Activated CD4-positive, alpha-beta T cell treated with anti-CD3 and anti-CD28 coated beads for 24 hours (primary cell): ENCODE data around the gene CNPY1.

Experiments
- DNase-seq, 2 donors: peaks; one replicate each; pipeline ENCODE4 v3.0.0-alpha.2; 2020; ENCODE audit warnings: low read depth in 2 of 2

Gene CNPY1

DNA sequence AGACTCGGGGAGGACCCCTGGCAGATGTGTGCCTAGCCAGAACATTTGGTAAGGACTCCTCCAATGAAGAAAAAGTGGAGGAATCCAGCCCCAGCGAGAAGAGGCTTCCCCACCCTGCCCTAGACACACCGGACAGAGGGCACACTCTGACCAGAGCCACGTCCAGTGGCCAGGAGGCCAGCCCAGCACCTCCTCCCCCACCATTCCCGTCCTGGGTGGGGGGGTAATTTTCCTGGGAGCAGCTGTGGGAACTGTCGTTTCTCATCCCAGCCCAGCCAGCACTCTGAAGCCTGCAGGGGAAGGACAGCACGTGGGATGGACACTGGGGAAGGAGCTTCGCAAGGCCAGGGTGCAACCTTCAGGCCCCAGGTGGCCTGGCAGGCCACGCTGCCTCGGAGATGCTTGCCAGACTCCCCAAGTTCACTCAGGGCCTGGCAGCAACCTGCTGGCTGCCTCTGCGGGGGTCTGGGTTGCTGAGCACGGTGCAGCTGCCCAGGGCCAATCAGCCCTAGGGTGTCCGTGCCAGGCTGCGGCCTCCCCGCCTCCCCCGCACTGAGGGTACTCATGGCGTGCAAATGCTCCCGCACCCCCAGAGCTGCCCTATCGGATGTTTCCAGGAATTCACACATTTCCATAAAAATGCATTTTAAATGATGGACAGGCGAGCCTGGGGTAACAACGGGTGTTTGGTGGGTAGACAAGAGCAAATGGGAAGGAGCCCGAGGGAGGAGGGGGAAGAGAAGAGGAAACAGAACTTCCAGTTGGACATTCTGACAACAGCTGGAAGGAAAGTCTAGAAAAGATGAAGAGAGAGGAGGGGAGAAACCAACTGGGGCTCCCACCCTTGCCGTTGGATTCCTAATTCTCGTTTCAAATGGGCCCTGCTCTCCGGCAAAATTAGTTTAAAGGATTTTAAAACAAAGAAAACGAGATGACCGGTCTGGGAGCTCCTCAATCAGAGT is 90.3 kb downstream of the CNPY1 start:
- DNase-seq = no peak

DNA sequence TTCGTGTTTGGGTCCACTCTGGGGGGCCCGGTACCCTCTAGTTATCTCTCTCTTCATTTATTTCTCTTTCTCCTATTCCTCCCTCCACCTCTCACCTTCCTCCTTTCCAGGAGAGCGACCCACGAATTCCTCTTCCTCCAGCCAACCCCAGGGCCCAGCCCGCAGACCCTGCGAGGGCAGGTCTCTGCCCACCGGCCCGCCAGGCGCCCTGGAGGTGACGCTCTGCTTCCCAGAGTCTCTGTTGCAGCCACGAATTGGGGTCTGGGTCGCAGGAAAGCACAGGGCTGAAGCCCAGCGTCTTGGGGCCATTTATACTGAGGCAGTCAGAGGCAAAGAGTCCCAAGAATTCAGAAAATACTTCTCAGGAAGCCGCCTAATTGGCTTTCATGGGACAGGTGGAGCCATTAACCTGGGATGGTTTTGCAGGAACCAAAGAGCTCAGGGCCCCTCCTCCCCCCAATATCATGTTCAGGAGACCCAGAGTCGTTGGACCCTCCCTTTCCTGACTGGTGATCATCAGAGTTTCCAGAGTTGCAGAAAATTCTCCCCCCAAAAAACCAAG is 91.1 kb downstream of the CNPY1 start:
- DNase-seq = no peak

DNA sequence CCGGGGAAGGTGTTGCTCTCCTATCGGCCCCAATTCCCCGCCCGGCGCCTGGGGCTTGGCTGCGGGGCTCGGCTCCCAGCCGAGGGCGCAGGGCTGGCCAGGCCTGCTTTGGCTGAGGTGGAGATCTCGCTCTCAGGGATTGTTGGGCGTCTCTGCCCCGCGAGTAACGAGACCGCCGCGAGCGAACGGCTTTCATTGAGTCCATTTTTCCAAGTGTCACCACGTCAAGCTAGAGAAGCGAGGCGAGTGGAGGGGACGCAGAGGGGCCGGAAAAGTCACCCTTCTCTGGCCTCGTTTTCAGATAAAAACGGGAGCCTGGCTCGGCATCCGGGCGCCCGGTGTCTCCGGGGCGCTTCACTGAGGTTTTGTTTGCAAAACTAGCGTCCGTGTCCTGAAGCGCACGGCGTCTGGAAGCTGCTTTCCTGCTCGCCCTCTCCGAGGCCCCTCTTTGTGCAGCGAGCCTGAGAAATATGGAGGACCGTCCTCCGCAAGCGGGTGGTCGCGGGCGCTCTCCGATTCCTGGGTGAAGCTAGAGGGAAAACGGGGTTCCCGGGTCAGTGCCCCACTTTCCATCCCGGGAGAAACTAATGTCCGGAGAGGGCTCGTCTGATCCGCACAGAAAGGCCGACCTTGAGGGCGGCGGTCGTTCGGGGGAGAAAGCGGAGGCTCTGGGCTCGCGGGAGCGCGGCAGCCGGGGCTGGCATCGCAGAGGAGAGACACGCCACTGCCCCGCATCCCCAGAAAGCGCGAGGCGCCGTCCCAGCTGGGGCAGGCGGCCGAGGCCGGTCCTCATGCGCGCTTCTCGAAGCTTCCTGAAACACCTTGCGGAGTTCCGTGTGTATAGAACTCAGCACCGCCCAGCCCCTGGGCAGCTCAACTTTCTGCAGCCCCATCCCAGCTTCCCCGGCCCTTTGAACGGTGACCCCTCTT is 91.9 kb downstream of the CNPY1 start:
- no peak for DNase-seq

DNA sequence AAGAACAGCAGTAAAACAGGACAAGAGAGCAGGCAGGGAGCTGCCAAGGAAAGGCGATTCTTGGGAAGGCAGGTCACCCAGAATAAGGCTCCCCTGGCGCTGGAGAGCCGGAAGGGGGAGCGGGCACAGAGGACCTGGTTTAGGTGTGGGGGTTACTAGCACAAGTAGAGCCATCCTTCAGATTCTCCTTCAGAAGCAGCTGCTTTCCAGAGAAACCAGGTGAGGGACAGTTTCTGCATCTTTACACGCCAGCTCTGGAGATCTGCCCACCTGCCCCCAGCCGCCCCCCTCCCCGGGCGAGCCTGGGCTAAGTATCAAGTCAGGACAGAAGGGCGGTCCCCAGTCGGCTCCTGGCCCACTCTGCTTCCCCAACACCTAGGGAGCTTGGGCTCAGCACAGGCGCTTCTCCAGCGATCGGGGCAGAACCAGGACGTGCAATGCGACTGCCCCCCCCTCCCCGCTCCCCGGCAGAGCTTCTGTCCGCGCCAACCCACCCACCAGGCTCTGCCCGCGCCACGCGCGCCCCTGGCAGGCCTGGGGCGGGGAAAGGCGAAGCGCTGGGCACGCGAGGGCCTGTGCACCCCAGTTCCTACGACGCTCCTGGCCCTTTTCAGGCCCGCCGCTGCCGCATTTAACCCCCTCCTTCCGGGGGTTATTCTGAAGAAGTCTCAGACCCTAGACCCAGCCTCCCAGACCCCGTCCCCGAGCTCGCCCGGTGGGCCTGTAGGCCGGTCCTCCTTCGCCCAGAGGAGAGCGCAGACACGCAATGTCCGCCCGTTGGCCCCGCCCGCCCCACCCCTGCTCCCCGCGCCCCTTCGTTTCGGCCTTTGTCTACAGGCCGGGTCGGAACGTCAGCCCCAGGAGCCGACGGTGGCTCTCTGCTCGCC is 92.8 kb downstream of the CNPY1 start:
- no peak for DNase-seq

DNA sequence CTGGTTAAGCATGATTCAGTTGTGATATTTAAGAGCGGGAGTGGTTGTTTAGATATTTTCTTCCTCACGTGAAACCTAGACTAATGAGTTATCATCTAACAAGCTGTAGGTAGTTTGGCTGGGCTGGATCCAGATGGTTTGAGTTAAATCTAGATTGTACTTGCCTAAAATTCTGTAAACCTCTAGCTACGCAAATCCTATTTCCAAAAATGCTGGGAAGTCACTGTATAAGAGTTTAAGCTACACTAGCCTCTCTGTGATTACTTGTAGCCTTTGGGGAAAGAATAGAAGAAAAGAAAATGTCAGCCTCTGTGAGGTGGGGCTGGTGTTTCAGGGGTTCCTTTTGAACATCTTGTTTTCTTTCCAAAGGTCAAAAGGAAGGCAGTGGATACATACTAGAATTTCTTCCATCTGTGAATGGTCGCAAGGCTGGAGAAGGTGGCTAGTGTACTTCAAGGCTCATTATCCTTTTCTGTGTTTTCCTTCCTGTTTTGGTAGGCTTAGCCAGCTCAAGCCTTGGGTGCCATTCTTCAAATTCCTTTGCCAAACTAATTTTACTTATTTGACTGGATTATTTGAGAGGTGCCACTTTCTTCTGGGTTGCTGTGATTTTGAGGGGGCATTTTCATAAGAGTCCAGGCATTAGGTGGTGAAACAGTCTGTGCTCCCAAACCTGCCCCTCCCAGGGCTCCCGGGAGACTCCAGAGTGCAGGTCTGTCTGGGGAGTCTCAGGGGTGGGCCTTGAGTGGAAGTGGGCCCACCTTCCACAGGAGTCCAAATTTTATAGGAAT is 93.7 kb downstream of the CNPY1 start:
- DNase-seq = no peak

DNA sequence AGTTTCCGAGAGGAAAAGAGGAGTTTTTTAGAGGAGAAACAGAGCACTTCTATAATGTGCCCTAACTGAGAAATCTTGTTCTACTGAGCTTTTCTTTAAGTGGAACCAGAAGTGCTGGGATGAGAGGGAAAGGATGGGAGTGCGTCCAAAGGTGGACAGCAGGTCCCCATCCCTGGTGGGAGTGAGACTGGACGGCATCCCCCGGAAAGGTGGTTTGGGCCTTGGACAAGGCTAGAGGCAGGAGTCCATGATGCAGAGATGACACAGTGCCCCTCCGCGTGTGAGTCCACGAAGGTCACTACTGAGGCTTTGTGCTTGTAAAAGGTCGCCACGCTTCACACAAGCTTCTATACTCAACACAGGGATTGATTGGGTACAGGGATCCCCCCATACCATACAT is 94.5 kb downstream of the CNPY1 start:
- DNase-seq = no peak
